Measurements from ENCODE around the gene EGFLAM. TPM values are rescaled to one million over a fixed set of nuclear protein-coding genes. Genes with fewer than 3 reads are reported as not detected.

EGFLAM gene
- total RNA-seq, 2 donors from 2014 or later: 6.4 to 10.2 TPM

GRCh38 chr5:38473008-38473407 lies 214.6 kb downstream of the EGFLAM start:
- DNase-seq (ENCODE audit: low spot score): peak; percentile 44
- intact Hi-C loops (cut with DNase I): no loop called here

GRCh38 chr5:38478166-38478565 lies 219.8 kb downstream of the EGFLAM start:
- no peak for DNase-seq (ENCODE audit: low spot score)

GRCh38 chr5:38478878-38479277 lies 220.5 kb downstream of the EGFLAM start:
- no peak for DNase-seq (ENCODE audit: low spot score)
- intact Hi-C loops (cut with DNase I): no loop called here

More at GRCh38 chr5:38478166-38478565, 219.8 kb downstream of the EGFLAM start:
- intact Hi-C loops (cut with DNase I): no loop called here

GRCh38 chr5:38479315-38479904 lies 221.1 kb downstream of the EGFLAM start:
- intact Hi-C loops (cut with DNase I): no loop called here
- no peak for DNase-seq (ENCODE audit: low spot score)

- DNase-seq (ENCODE audit: low spot score): no peak
- intact Hi-C loops (cut with DNase I): no loop called here
Measured at GRCh38 chr5:38483805-38484398, 225.5 kb downstream of the EGFLAM start.

- intact Hi-C loops (cut with DNase I): no loop called here
- DNase-seq (ENCODE audit: low spot score): no peak
Measured at GRCh38 chr5:38494175-38494574, 235.8 kb downstream of the EGFLAM start.

- intact Hi-C loops (cut with DNase I): no loop called here
- no peak for DNase-seq (ENCODE audit: low spot score)
Measured at GRCh38 chr5:38494763-38495162, 236.4 kb downstream of the EGFLAM start.

- DNase-seq (ENCODE audit: low spot score): no peak
- intact Hi-C loops (cut with DNase I): no loop called here
Measured at GRCh38 chr5:38497946-38498345, 239.6 kb downstream of the EGFLAM start.

GRCh38 chr5:38500573-38501260 lies 242.4 kb downstream of the EGFLAM start:
- intact Hi-C loops (cut with DNase I): no loop called here
- DNase-seq (ENCODE audit: low spot score): no peak

- DNase-seq (ENCODE audit: low spot score): no peak
- intact Hi-C loops (cut with DNase I): loop anchor here in 1 of 2 donors (5.0 kb wide), 1 partner anchor 1856 kb away; no protein-coding TSS in a partner anchor
Measured at GRCh38 chr5:38506302-38506701, 247.9 kb downstream of the EGFLAM start.

- no peak for DNase-seq (ENCODE audit: low spot score)
- intact Hi-C loops (cut with DNase I): loop anchor here in 1 of 2 donors (5.0 kb wide), 1 partner anchor 1853 kb away; no protein-coding TSS in a partner anchor
Measured at GRCh38 chr5:38509185-38509584, 250.8 kb downstream of the EGFLAM start.

Data from posterior vena cava (tissue), 2 donors.